HG03025 (cell line): ENCODE data around the gene PELI2.
"Not testable (repeated sequence)": the region's sequence is repeated elsewhere in the genome, so short reads cannot be mapped to it uniquely, and the experiment has no call there.

Experiments
- ATAC-seq: cut with Tn5 transposase; IDR thresholded peaks from one replicate; pipeline ENCODE4 v1.9.1; 2021; ENCODE audit warnings: mild to moderate bottlenecking, moderate library complexity; ENCODE audit not compliant: unreplicated experiment, low FRiP score

The PELI2 gene

GRCh38 chr14:56137849-56138248, 19.6 kb downstream of the PELI2 start:
- ATAC-seq: no peak

- no peak for ATAC-seq
Measured at GRCh38 chr14:56138928-56139327, 20.7 kb downstream of the PELI2 start.

DNA sequence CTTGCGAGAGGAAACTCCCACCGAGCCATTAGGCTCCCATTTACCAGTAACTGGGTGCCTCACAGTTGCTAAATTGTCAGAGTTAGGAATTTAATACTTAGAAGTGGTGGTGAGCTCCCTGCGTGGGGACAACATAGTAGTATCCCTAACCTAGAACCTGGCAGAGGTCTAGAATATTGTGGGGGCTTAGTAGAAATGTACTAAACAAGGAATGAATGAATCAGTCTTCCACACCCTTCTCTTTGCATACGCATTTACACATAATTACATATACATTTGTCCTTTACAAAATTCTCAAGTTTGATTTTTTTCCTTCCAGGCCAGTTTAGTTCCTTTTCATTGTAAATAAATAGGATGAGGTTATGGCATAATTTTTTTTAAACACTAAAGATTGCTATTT, 24.1 kb downstream of the PELI2 start:
- ATAC-seq: no peak

GRCh38 chr14:56143025-56143424, 24.8 kb downstream of the PELI2 start:
- no peak for ATAC-seq

DNA sequence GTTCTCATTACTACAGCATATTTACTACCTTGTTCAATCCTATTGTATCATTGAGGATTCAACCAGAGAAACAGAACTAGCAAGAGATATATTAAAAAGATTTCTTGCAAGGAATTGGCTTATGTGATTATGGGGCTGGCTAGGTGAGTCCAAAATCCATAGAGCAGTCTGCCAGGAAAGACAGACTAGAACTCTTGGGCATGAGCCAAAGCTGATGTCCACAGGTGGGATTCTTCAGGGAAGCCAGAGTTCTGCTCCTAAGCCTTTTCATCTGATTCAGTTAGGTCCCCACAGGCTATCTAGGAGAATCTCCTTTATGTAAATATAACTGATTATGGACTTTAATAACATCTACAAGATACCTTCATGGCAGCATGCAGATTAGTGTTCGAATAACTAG, 26.0 kb downstream of the PELI2 start:
- no peak for ATAC-seq

GRCh38 chr14:56145181-56145769, 27.1 kb downstream of the PELI2 start:
- no peak for ATAC-seq

DNA sequence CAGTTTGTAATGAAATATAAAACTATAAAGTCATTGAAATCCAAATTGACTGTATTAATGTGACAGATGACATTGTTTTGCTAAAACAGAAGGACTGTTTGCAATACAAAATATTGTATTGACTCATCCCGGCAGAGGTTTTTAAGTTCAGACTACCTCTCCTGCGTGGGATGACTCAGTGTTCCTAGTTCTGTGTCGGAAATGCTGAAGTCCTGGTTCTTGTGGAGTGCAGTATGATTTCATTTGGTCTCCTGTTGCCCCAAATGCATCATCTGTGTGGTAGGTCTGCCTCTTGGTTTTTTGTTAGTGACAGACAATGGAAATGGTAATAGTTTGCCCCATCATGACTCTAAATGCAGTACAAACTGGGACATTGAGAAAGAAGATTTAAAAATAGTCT, 27.8 kb downstream of the PELI2 start:
- no peak for ATAC-seq

DNA sequence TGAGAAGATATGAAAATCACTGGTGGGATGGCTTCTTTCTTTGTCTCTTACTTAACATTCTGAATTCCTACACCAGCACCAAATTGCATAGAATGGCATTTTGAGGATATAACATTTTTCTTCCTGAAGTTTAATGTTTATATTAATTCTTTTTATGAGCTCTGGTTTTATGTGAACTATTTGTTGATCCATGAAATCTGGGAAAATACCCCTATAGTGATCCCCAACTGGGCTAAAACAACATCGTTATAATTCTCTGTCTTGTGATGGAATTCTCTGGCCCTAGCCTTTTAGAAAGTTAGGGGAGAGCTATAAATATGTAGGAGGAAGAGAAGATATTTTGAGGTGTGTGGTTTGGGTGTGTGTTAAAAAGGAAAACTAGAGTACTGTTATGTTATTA, 29.2 kb downstream of the PELI2 start:
- no peak for ATAC-seq

DNA sequence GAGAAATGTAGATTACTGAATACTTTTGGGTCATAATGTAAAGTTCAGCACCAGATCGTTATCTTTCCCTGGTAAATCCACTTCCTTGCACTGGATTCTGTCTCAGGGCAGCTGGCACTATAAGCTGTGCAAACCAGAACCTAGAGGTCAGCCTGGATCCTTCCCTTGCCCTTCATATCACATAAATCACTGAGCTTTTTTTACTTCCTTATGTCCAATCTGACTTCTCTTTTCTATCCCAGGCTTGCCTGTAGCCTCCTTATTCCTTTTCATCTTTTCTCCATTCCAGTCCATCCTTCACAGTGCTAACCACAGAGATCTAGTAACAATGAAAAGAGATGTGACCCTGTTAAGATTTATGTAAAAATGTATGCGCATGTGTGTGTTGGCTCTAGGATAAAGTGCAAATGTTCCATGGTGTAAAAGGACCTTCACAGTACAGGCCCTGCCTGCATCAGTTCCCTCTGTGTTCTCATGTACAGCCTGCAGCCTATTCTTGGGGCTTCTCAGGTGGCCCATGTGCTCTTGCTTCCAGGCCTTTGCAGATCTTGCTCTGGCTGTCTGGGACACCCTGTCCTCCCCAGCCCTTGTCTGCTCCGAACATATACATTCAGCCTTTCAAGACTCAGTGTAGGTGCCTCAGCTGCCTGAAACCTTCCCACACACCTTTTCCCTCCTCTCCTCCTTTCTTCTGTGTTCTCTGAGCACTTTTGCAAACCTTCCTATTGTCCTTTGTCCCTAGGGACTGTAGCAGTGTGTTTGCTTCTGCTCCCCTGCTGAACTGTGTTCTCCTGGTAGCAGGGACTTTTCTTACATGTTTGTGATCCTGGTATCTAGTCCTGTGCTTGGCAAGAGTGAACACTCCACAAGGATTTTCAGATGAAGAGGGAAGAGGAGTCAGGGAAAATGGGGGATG, 30.0 kb downstream of the PELI2 start:
- ATAC-seq: no peak

DNA sequence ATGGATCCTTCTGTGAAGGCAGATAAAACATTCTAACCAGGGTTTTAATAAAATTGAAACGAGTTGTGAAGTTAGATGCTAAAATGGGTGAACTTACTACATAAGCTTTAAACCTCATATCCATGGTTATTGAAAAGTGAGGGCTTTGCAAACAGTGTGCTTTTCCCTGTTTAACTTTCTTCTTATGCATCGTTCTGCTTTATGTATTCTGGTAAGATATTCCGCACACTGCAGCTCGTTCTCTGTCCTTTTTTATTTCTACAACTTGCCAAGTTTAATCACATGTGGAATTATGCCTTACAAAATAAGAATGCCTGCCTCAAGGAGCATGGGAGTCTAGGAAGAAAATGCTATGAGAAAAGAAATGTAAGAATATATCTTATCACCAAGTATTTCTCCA, 30.9 kb downstream of the PELI2 start:
- no peak for ATAC-seq

DNA sequence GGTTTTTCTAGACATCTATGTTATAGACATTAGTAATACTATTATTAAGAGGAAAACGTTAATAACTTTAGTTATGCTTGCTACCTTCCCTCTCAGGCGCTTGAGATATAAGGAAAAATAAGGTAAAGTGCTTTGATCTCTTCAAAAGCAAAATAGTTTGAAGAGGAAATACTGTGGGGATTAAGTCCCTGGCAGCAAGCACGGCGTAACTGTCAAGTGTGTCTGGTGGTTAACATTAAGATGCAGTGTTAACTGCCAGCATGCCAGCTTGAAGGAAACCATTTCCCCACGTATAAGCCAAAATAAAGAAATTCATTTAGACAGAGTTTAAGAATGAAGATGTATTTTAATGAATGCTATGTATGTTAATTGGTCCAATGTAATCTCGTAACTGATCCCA, 31.8 kb downstream of the PELI2 start:
- ATAC-seq: no peak

DNA sequence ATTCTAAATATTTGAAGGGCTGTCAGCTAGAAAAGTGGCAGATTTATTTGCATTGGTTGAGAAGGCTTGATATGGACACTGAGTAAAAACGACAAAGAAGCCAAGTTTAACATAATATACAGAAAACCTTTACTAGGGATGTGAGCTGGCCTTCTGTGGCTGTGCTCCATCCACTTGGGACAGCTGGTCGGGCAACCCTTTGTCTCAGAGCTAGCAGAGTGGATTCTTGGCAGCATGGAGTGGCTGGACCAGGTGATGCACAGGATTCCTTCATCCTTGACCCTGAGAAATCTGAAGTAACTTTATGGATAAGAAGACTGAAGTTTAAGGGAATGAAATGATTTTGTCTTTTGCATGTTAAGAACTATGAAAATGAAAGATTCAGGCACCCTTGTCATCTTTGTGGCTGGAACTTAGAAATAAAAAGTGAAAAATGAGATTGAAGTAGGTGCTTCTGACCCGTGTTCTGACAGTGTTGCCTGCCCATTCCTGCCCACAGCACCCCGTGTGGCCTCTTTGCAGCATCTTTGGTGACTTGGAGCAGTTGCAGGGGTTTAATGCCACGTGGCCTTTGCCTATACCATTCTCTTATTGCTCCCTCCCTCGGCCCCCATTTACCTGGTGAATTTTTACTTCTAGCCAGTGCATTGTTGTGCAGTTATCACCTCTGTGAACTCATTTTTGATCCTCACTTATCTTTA, 32.6 kb downstream of the PELI2 start:
- no peak for ATAC-seq

GRCh38 chr14:56152221-56152620, 34.0 kb downstream of the PELI2 start:
- ATAC-seq: no peak

DNA sequence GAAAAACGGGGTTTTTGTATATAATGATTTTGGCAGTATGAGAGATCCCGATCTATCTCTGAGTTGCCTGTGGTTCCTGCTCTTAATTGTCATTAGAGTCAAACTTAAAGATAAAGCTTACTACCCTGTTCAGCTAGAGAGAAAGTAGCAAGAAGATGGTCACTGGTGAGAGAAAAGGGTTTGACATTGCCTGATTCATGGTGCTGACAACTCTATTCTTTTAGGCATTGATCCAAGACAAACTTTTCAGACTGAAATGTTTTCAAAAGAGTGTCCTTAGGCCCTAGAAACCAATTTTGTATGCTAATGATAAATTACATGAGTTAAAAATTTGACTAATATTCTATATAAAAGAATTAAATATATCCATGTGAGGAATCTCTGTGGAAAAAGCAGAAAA, 35.1 kb downstream of the PELI2 start:
- no peak for ATAC-seq

- no peak for ATAC-seq
Measured at GRCh38 chr14:56154321-56154720, 36.1 kb downstream of the PELI2 start.

- ATAC-seq: no peak
Measured at GRCh38 chr14:56156096-56156495, 37.9 kb downstream of the PELI2 start.

- ATAC-seq: no peak
Measured at GRCh38 chr14:56159066-56159465, 40.9 kb downstream of the PELI2 start.

GRCh38 chr14:56160088-56160487, 41.9 kb downstream of the PELI2 start:
- no peak for ATAC-seq

GRCh38 chr14:56161658-56162057, 43.4 kb downstream of the PELI2 start:
- no peak for ATAC-seq

DNA sequence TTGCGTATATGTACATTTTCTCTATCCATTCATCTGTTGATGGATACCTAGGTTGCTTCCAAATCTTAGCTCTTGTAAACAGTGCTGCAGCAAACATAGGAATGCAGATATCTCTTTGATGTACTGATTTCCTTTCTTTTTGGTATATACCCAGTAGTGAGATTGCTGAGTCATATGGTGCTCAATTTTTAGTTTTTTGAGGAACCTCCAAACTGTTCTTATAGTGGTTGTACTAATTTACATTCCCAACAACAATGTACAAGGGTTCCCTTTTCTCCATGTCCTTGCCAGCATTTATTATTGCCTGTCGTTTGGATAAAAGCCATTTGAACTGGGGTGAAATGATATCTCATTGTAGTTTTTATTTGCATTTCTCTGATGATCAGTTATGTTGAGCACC, 44.3 kb downstream of the PELI2 start:
- no peak for ATAC-seq

- ATAC-seq: not testable (repeated sequence)
Measured at GRCh38 chr14:56166579-56166978, 48.4 kb downstream of the PELI2 start.
